ENCODE measurements around the gene C1orf35. TPM values are rescaled to one million over a fixed set of nuclear protein-coding genes. Genes with fewer than 3 reads are reported as not detected.

Gene C1orf35
- polyA plus RNA-seq, 1 experiment, result 6.2 TPM

DNA sequence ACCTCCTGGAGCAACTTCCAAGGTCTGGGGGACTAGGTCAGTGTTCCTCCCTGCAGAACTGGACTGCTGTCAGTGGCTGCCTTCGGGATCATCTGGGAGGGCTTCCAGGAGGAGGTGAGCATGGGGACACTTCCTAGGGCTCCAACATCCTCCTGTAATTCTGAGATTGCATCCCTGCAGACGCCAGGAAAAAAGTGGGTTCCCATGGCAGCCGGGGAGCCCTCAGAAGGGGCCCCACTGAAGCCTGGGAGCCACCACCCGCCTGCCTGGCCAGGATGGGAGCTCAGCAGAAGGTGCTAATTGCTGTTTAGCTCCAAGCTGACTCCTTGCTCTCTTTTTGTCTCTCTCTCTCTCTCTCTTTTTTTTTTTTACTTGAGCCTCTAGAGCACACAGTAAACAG is 36.7 kb downstream of the C1orf35 start:
- CTCF ChIA-PET, result no interaction called here
- H3K36me3 ChIP-seq (ENCODE audit: control insufficient read depth, insufficient read depth, low read length), result no peaks in the 10 kb centered on the region
- H3K27me3 ChIP-seq (ENCODE audit: control insufficient read depth, insufficient read depth, low read length), result peaks cover 8% of the 10 kb centered on the region
- POLR2A ChIA-PET, result interaction anchor here (0.7 kb wide), 1 partner anchor 16 kb away, joined by 5 read pairs; no protein-coding TSS in a partner anchor
- DNase-seq (ENCODE audit: low read depth), result no peak
- H3K4me3 ChIP-seq (ENCODE audit: low read depth, low read length), result no peak overlapping the region
- TF ChIP-seq, protein P1, sequence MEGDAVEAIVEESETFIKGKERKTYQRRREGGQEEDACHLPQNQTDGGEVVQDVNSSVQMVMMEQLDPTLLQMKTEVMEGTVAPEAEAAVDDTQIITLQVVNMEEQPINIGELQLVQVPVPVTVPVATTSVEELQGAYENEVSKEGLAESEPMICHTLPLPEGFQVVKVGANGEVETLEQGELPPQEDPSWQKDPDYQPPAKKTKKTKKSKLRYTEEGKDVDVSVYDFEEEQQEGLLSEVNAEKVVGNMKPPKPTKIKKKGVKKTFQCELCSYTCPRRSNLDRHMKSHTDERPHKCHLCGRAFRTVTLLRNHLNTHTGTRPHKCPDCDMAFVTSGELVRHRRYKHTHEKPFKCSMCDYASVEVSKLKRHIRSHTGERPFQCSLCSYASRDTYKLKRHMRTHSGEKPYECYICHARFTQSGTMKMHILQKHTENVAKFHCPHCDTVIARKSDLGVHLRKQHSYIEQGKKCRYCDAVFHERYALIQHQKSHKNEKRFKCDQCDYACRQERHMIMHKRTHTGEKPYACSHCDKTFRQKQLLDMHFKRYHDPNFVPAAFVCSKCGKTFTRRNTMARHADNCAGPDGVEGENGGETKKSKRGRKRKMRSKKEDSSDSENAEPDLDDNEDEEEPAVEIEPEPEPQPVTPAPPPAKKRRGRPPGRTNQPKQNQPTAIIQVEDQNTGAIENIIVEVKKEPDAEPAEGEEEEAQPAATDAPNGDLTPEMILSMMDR (IDR thresholded peaks at IDR 0.05; ENCODE audit: insufficient read depth, low read depth, low read length), result no peak

DNA sequence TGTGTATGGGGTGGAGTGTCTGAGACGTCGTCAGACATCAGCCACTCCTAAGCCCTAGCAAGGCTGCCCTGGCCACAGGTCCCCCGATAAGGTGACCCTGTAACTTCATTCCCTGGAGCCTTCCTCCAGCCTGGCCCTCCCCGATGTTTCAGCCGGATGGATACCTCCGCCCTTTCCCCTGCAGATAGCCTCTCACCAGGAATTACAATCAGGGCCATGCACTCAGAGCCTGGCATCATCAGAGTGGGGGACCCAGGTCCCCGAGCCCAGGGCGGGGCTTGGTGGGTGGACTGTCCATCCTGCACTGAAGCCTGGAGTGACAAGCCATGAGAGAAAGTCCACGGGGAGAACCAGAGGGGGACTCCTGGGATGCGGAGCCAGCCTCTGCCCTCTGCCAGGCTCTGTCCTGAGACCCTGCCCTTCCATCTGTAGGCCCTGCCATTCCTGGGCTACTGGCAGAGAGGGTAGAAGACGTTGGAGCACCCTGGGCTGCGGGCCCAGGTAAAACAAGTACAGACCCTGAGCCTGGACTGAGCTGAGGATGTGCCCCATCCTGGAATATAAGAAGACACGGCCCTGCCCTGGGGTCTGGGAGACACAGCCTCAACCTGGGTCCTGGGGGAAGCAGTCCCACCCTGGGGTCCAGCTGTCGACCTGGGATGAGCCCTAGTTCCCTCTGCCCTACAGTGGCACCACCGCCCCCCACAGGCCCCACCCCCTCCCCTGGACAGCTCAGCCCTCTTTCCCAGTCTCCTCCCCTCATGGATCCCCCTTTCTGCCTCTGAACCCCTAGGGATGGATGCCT is 37.4 kb downstream of the C1orf35 start:
- DNase-seq (ENCODE audit: low read depth), result no peak

DNA sequence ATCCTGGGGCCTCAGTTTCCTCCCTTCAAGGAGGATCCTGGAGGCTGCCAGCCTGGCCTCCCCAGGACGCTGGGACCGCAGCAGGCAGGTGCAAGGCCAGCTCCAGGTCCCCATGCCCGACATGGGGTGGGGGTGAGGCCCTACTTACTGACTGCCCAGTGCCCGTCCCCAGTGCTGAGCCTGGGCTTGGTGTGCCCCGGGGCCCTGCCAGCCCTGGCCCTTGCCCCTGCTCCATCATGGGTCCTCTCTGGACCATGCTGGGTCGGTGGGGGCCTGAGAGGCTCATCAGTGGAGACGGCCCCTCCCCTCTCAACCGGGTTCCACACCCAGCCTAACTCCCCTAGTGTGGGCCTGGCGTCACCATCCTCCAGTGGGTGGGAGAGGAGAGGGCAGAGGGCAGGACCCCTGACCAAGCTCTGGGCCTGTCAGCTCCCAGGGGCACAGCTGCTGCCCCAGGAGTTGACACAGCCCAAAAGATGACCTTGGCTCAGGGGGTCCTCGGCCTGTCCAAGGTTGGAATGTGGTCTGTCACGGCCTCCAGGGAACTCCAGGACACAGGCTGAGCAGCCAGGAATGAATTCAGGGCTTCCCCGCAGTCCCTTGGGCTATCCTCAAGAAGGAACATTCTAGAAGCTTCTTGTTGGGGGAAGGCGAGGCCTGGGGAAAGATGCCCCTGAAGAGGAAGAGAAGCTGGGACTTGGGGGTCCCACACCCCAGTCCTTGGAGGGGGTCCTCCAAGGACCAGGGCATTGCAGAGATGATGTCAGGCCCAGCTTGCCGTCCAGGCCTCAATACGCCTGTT is 38.2 kb downstream of the C1orf35 start:
- TF ChIP-seq, protein P1 (IDR thresholded peaks at IDR 0.05; ENCODE audit: insufficient read depth, low read depth, low read length), result no peak
- no peaks in the 10 kb centered on the region for H3K36me3 ChIP-seq (ENCODE audit: control insufficient read depth, insufficient read depth, low read length)
- ChIA-PET CTCF (no interaction called here), POLR2A (no interaction called here)
- H3K4me3 ChIP-seq (ENCODE audit: low read depth, low read length), result no peak overlapping the region
- H3K27me3 ChIP-seq (ENCODE audit: control insufficient read depth, insufficient read depth, low read length), result peaks cover 12% of the 10 kb centered on the region
- DNase-seq (ENCODE audit: low read depth), result no peak

More for the DNA sequence above, 37.4 kb downstream of the C1orf35 start:
- POLR2A ChIA-PET, result interaction anchor here (0.7 kb wide), 1 partner anchor 16 kb away, joined by 5 read pairs; no protein-coding TSS in a partner anchor
- TF ChIP-seq, protein P1 (IDR thresholded peaks at IDR 0.05; ENCODE audit: insufficient read depth, low read depth, low read length), result no peak
- peaks cover 8% of the 10 kb centered on the region for H3K27me3 ChIP-seq (ENCODE audit: control insufficient read depth, insufficient read depth, low read length)
- H3K4me3 ChIP-seq (ENCODE audit: low read depth, low read length), result no peak overlapping the region
- H3K36me3 ChIP-seq (ENCODE audit: control insufficient read depth, insufficient read depth, low read length), result no peaks in the 10 kb centered on the region
- CTCF ChIA-PET, result no interaction called here

DNA sequence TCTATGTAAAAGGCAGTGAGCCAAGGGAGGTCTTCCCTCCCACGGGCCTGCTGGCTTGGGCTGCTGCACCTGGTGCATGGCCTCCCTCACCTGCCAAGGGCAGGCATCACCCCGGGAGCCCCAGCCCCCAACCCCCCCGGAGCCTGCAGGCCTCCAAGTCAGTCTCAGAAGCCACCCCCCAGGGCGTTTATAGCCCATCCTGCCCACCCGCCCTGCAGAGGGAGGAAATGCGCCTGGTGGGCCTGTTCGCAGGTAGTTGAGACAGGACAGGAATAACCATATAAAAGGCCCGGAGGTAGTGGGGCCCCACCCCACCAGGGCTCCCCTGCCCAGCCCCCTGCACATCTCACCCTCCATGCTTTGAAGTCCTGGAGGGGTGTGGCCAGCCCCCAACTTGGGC is 38.8 kb downstream of the C1orf35 start:
- ChIA-PET POLR2A (no interaction called here), CTCF (no interaction called here)
- H3K27me3 ChIP-seq (ENCODE audit: control insufficient read depth, insufficient read depth, low read length), result peaks cover 14% of the 10 kb centered on the region
- no peak overlapping the region for H3K4me3 ChIP-seq (ENCODE audit: low read depth, low read length)
- no peak for DNase-seq (ENCODE audit: low read depth)
- TF ChIP-seq, protein P1 (IDR thresholded peaks at IDR 0.05; ENCODE audit: insufficient read depth, low read depth, low read length), result no peak
- no peaks in the 10 kb centered on the region for H3K36me3 ChIP-seq (ENCODE audit: control insufficient read depth, insufficient read depth, low read length)

Measured in BJ (cell line).